GM12878 (cell line): Measurements from ENCODE around the gene MRPS18A. TPM values are rescaled to one million over a fixed set of nuclear protein-coding genes. Genes with fewer than 3 reads are reported as not detected.

Source experiments
- ATAC-seq: fragments of 200-7000 bp; cut with Tn5 transposase; 3 replicates; pipeline ENCODE4 v1.9.1; 2020; ENCODE audit warnings: mild to moderate bottlenecking, moderate library complexity
- BruUV-seq: library from RNA; stranded (reverse); fragments of 400-500 nt; replicated peaks from 2 replicates; lab custom pipeline; 2021; lab: Mats Ljungman, UMichigan
- CTCF ChIA-PET: fragments of 300-600 bp; sonication (Branson Sonifier 250); formaldehyde crosslinking; extraction: SDS; loops from one replicate; lab custom pipeline; 2021; ENCODE audit warnings: inconsistent platforms; lab: Yijun Ruan, JAX
- POLR2A ChIA-PET: fragments of 350-600 bp; formaldehyde crosslinking; extraction: SDS; loops from one replicate; lab custom pipeline; 2021; ENCODE audit warnings: inconsistent platforms; lab: Charles Lee
- RAD21 ChIA-PET: fragments of 300-600 bp; sonication (Branson Sonifier 250); formaldehyde crosslinking; loops from one replicate; lab custom pipeline; 2023; ENCODE audit warnings: antibody characterized with exemption; ENCODE audit not compliant: unreplicated experiment; lab: Charles Lee
- SMC1A ChIA-PET: fragments of 300-600 bp; sonication (Branson Sonifier 250); formaldehyde crosslinking; loops from one replicate; lab custom pipeline; 2023; ENCODE audit not compliant: unreplicated experiment, uncharacterized antibody; lab: Charles Lee
- DNase-seq: peaks from one replicate; pipeline ENCODE4 v3.0.0-alpha.2; 2011; ENCODE audit warnings: low read depth, low spot score
- FAIRE-seq: peaks from 3 replicates; lab custom pipeline; 2011; peaks lifted over from hg19 to GRCh38; lab: Jason Lieb, UNC
- H2AFZ ChIP-seq: 2 replicates; pipeline ENCODE4 v1.6.0; 2011; ENCODE audit warnings: low read depth, low read length, control low read depth; ENCODE audit not compliant: control insufficient read depth
- H3K27ac ChIP-seq: 2 replicates; pipeline ENCODE4 v1.5.1; 2011; ENCODE audit warnings: control low read depth; ENCODE audit not compliant: control insufficient read depth, insufficient read depth
- H3K27me3 ChIP-seq, 2 experiments: replicated peaks in 1 of 2; 2 replicates each; pipeline versions ENCODE4 v1.6.0 to v1.6.1; 2011; ENCODE audit warnings: low read length in 1 of 2; ENCODE audit not compliant: control insufficient read depth in 2 of 2, insufficient read depth in 2 of 2
- H3K36me3 ChIP-seq, 2 experiments: 2 replicates each; pipeline ENCODE4 v1.5.1; 2011; ENCODE audit warnings: low read length in 1 of 2; ENCODE audit not compliant: control insufficient read depth in 2 of 2, insufficient read depth in 2 of 2
- H3K4me1 ChIP-seq: 2 replicates; pipeline ENCODE4 v1.6.1; 2011; ENCODE audit warnings: mild to moderate bottlenecking, low read length, moderate library complexity, mixed read lengths; ENCODE audit not compliant: control insufficient read depth, insufficient read depth
- H3K4me2 ChIP-seq: 2 replicates; pipeline ENCODE4 v1.6.0; 2011; ENCODE audit warnings: control low read depth; ENCODE audit not compliant: control insufficient read depth, insufficient read depth
- H3K4me3 ChIP-seq: fragments of 200-600 bp; sonication (generic); 2 replicates; pipeline ENCODE4 v1.5.1; 2016
- H3K79me2 ChIP-seq: 2 replicates; pipeline ENCODE4 v1.6.0; 2011; ENCODE audit warnings: low read length; ENCODE audit not compliant: control insufficient read depth, insufficient read depth
- H3K9ac ChIP-seq: 2 replicates; pipeline ENCODE4 v1.8.0; 2011; ENCODE audit warnings: low read length, control low read depth, mixed read lengths; ENCODE audit not compliant: control insufficient read depth, insufficient read depth
- H3K9me3 ChIP-seq: replicated peaks from 3 replicates; pipeline ENCODE4 v1.5.1; 2011; ENCODE audit warnings: mild to moderate bottlenecking, low read length; ENCODE audit not compliant: control insufficient read depth, insufficient read depth
- H4K20me1 ChIP-seq: 2 replicates; pipeline ENCODE4 v1.6.0; 2011; ENCODE audit not compliant: control insufficient read depth, insufficient read depth
- BCL11A ChIP-seq: IDR thresholded peaks from 2 replicates; pipeline ENCODE4 v1.6.1; 2011; ENCODE audit warnings: low read depth, low read length
- CHD1 ChIP-seq: IDR thresholded peaks from 2 replicates; pipeline ENCODE4 v1.6.1; 2012; ENCODE audit warnings: low read depth, low read length, improper control_type of control experiment
- CUX1 ChIP-seq: IDR thresholded peaks from 2 replicates; pipeline ENCODE4 v1.6.1; 2012; ENCODE audit warnings: improper control_type of control experiment, low read depth, low read length; ENCODE audit not compliant: insufficient replicate concordance
- IKZF2 ChIP-seq, 2 experiments: fragments of 450-650 bp; IDR thresholded peaks; 2 replicates each; pipeline ENCODE4 v1.6.1; 2017; ENCODE audit warnings: mild to moderate bottlenecking in 2 of 2, moderate library complexity in 2 of 2
- POLR2A ChIP-seq: IDR thresholded peaks from 2 replicates; pipeline ENCODE4 v1.6.1; 2011; ENCODE audit warnings: low read depth, mild to moderate bottlenecking, low read length
- RBBP5 ChIP-seq: fragments of 200-600 bp; sonication (generic); conservative IDR thresholded peaks from 2 replicates; pipeline ENCODE4 v1.6.1; 2016
- SIX5 ChIP-seq: IDR thresholded peaks from 2 replicates; pipeline ENCODE4 v1.6.1; 2011; ENCODE audit warnings: mild to moderate bottlenecking, low read depth, low read length, moderate library complexity; ENCODE audit not compliant: severe bottlenecking
- SRF ChIP-seq, 2 experiments: IDR thresholded peaks; 2 replicates each; pipeline ENCODE4 v1.6.1; 2011; ENCODE audit warnings: low read depth in 2 of 2, low read length in 2 of 2, mild to moderate bottlenecking in 1 of 2, moderate library complexity in 1 of 2
- STAT3 ChIP-seq: IDR thresholded peaks from 2 replicates; pipeline ENCODE4 v1.6.1; 2011; ENCODE audit warnings: low read depth, low read length, improper control_type of control experiment
- WGBS: methylation state at CpG from one replicate; pipeline ENCODE4 v1.1.6; 2016; ENCODE audit warnings: low lambda C conversion rate; ENCODE audit not compliant: insufficient replicate concordance, insufficient coverage; ENCODE audit errors: missing lambda C conversion rate; 5-methylcytosine and 5-hydroxymethylcytosine counted together
- in situ Hi-C: fragments of 300-500 bp; cut with MboI; formaldehyde crosslinking; loops from 9 replicates; pipeline ENCODE4 v1.14.3; 2018; ENCODE audit warnings: mixed read lengths
- intact Hi-C: fragments of 100-400 bp; cut with micrococcal nuclease; formaldehyde crosslinking; loops from one replicate; pipeline ENCODE4 v1.14.2; 2022; ENCODE audit not compliant: unreplicated experiment
- polyA plus RNA-seq, 11 experiments: library from polyadenylated mRNA; depleted of rRNA in 4 of 11; unstranded in 6 of 11; stranded (reverse) in 5 of 11; fragments of >200 nt; fragmentation: Nextera tagmentation in 4 of 11; fragmentation: Illumina TruSeq in 1 of 11; extraction: Ambion mirVana in 4 of 11; extraction: Trizol in 1 of 11; gene quantifications; 1 replicate in 1 of 11; 2 replicates in 10 of 11; pipeline versions ENCODE4 v1.2.1 to v1.2.3, GENCODE V29; 2011 to 2016; ENCODE audit warnings: inconsistent platforms in 2 of 11, missing spikeins in 2 of 11, low read depth in 1 of 11
- total RNA-seq, 4 experiments: library from RNA; depleted of rRNA in 3 of 4; stranded (reverse); fragments of >200 nt in 3 of 4; fragmentation: Illumina TruSeq in 1 of 4; extraction: Trizol in 1 of 4; gene quantifications; 2 replicates each; pipeline versions ENCODE4 v1.2.1 to v1.2.3, GENCODE V29; 2013 to 2021

MRPS18A gene
- total and polyA plus RNA-seq, 10 of the 15 experiments (the other 5 are each of a cell fraction or from before 2014, with no cell fraction given) = 66.3 to 158 (median 98.7) TPM

- TF ChIP-seq CUX1 (no peak), IKZF2 (IDR thresholded peaks at IDR 0.05) (no peak)
These were observed 14.0 kb downstream of the MRPS18A start (continued) for GRCh38 chr6:43673444-43674084.

DNA sequence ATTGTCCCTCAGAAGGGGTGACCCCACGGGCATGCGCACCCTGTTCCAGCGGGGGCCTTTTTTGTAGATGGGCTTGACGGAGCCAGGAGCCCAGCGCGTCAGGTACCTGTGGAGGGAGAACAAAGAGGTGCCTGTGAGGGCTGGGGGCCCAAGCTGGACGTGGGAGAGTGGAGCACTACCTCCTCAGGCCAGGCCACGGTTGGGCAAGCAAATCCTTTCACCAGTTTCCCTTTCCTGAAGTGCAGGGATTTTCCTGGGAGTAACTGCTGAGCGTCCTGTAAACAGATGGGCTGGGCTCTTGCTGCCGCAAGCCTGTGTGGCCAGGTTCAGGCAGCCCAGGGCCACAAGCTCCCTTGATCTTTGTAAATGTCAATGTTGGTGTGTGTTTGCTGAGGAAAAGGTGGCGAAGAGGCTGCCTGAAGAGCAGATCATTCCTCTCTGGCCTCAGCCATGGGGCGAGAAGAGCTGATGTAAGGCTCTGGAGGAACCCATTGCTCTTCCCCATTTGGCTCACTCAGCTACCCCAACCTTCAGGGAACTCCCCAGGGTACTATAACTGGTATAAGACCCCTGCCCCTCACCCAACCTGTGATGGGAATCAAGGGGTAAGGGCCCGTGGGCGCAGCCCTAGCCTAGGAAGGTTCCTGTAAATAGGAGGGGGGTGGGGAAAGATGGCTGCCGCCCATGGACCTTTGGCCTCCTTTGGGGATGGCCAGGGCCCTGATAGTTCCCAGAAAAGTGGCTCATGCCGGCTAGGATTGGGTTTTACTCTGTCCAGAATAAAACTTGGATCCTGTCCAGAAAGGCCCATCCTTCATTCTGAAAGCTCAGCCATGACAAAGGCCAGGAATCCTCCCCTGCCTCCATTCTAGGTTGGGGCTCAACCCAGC lies 15.5 kb downstream of the MRPS18A start:
- Histone ChIP-seq H3K79me2 (no peaks in the 10 kb centered on the region), H3K4me2 (no peak overlapping the region), H3K4me1 (peaks cover 32% of the 10 kb centered on the region), H4K20me1 (no peaks in the 10 kb centered on the region), H3K4me3 (no peak overlapping the region), H2AFZ (no peak overlapping the region), H3K27me3 (no peaks in the 10 kb centered on the region), H3K9me3 (no peaks in the 10 kb centered on the region), H3K27ac (no peak overlapping the region), H3K9ac (no peak overlapping the region), H3K36me3 (peaks cover 12 to 42% of the 10 kb centered on the region in 2 experiments)
- ChIA-PET POLR2A (no interaction called here), RAD21 (no interaction called here), CTCF (interaction anchor here (1.2 to 1.7 kb wide), 2 partner anchors 97 to 333 kb away, joined by 3 to 5 read pairs; no protein-coding TSS in a partner anchor), SMC1A (interaction anchor here (1.0 to 1.7 kb wide), 2 partner anchors 15 to 33 kb away, joined by 4 read pairs; no protein-coding TSS in a partner anchor)
- no TSS peak for BruUV-seq
- in situ Hi-C loops = no loop called here
- DNase-seq = no peak
- no peak for FAIRE-seq
- ATAC-seq = no peak
- intact Hi-C loops = no loop called here
- 92% methylated on average over 16 of the region's 16 CpGs for WGBS
- TF ChIP-seq BCL11A (no peak), CHD1 (no peak), POLR2A (0 out of 2 replicates have a peak, but pooled peaks have one; percentile 2), RBBP5 (no peak), SIX5 (no peak), SRF (IDR thresholded peaks at IDR 0.05; ENCODE audit: low read depth in 2 of 2, low read length in 2 of 2) (no peak), STAT3 (no peak)
